Duodenal mucosa (tissue), 2 donors: ENCODE results near the gene CHPF2.
A peak's percentile ranks its signal among the peaks of the same experiment; 100 is the strongest.

Experiments used
- H3K27ac ChIP-seq: one replicate; pipeline ENCODE4 v1.7.0; 2013; ENCODE audit warnings: low read depth, low read length
- H3K27me3 ChIP-seq, 2 donors: one replicate each; pipeline ENCODE4 v1.7.0; 2013; ENCODE audit warnings: low read length in 2 of 2, control low read depth in 1 of 2; ENCODE audit not compliant: insufficient read depth in 2 of 2, control insufficient read depth in 1 of 2
- H3K36me3 ChIP-seq, 2 donors: one replicate each; pipeline ENCODE4 v1.7.0; 2013; ENCODE audit warnings: low read length in 2 of 2, control low read depth in 1 of 2; ENCODE audit not compliant: insufficient read depth in 2 of 2, control insufficient read depth in 1 of 2
- H3K4me1 ChIP-seq, 2 donors: one replicate each; pipeline ENCODE4 v1.7.0; 2013; ENCODE audit warnings: low read length in 2 of 2, control low read depth in 1 of 2; ENCODE audit not compliant: insufficient read depth in 2 of 2, control insufficient read depth in 1 of 2
- H3K4me3 ChIP-seq, 2 donors: one replicate each; pipeline ENCODE4 v1.7.0; 2013; ENCODE audit warnings: low read length in 2 of 2, low read depth in 1 of 2
- H3K9ac ChIP-seq, 2 donors: one replicate each; pipeline ENCODE4 v1.7.0; 2013; ENCODE audit warnings: low read length in 2 of 2, low read depth in 1 of 2
- H3K9me3 ChIP-seq, 2 donors: one replicate each; pipeline ENCODE4 v1.7.0; 2013; ENCODE audit warnings: low read length in 2 of 2, control low read depth in 1 of 2; ENCODE audit not compliant: control insufficient read depth in 1 of 2

Gene CHPF2

GRCh38 chr7:151274936-151275812 lies 42.9 kb downstream of the CHPF2 start:
- H3K27ac ChIP-seq, result no peak overlapping the region
- H3K9me3 ChIP-seq, result no peaks in the 10 kb centered on the region
- no peak overlapping the region for H3K4me3 ChIP-seq
- H3K4me1 ChIP-seq, result peaks cover 3 to 14% of the 10 kb centered on the region in 2 donors
- H3K27me3 ChIP-seq, result peaks cover 5 to 14% of the 10 kb centered on the region in 2 donors
- no peak overlapping the region for H3K9ac ChIP-seq
- no peaks in the 10 kb centered on the region for H3K36me3 ChIP-seq

GRCh38 chr7:151275813-151276577 lies 43.7 kb downstream of the CHPF2 start:
- no peak overlapping the region for H3K9ac ChIP-seq
- H3K4me1 ChIP-seq, result peaks cover 3 to 14% of the 10 kb centered on the region in 2 donors
- no peak overlapping the region for H3K27ac ChIP-seq
- H3K27me3 ChIP-seq, result peaks cover 5 to 15% of the 10 kb centered on the region in 2 donors
- H3K9me3 ChIP-seq, result no peaks in the 10 kb centered on the region
- H3K4me3 ChIP-seq, result no peak overlapping the region
- no peaks in the 10 kb centered on the region for H3K36me3 ChIP-seq

GRCh38 chr7:151276666-151277590 lies 44.6 kb downstream of the CHPF2 start:
- no peaks in the 10 kb centered on the region for H3K9me3 ChIP-seq
- peak overlapping the region; percentile 55 to 69 for H3K4me3 ChIP-seq
- peaks cover 5 to 19% of the 10 kb centered on the region in 2 donors for H3K27me3 ChIP-seq
- no peak overlapping the region for H3K27ac ChIP-seq
- no peaks in the 10 kb centered on the region for H3K36me3 ChIP-seq
- peaks cover 3 to 14% of the 10 kb centered on the region in 2 donors for H3K4me1 ChIP-seq
- H3K9ac ChIP-seq, result peak overlapping the region in 1 of 2 donors; percentile 25

GRCh38 chr7:151277631-151278030 lies 45.3 kb downstream of the CHPF2 start:
- H3K9ac ChIP-seq, result no peak overlapping the region
- H3K27ac ChIP-seq, result no peak overlapping the region

GRCh38 chr7:151278949-151279348 lies 46.7 kb downstream of the CHPF2 start:
- Histone ChIP-seq H3K36me3 (no peaks in the 10 kb centered on the region), H3K27ac (no peak overlapping the region), H3K4me3 (no peak overlapping the region), H3K9me3 (no peaks in the 10 kb centered on the region), H3K27me3 (peaks cover 5 to 21% of the 10 kb centered on the region in 2 donors), H3K9ac (no peak overlapping the region), H3K4me1 (peaks cover 3 to 14% of the 10 kb centered on the region in 2 donors)

More at GRCh38 chr7:151277631-151278030, 45.3 kb downstream of the CHPF2 start:
- H3K4me1 ChIP-seq, result peaks cover 3 to 14% of the 10 kb centered on the region in 2 donors
- H3K36me3 ChIP-seq, result no peaks in the 10 kb centered on the region
- H3K9me3 ChIP-seq, result no peaks in the 10 kb centered on the region
- peak overlapping the region; percentile 55 to 69 for H3K4me3 ChIP-seq
- peaks cover 5 to 21% of the 10 kb centered on the region in 2 donors for H3K27me3 ChIP-seq

- H3K27me3 ChIP-seq, result peaks cover 5 to 21% of the 10 kb centered on the region in 2 donors
- peaks cover 3 to 14% of the 10 kb centered on the region in 2 donors for H3K4me1 ChIP-seq
- H3K4me3 ChIP-seq, result no peak overlapping the region
- no peaks in the 10 kb centered on the region for H3K36me3 ChIP-seq
- no peaks in the 10 kb centered on the region for H3K9me3 ChIP-seq
- no peak overlapping the region for H3K27ac ChIP-seq
- no peak overlapping the region for H3K9ac ChIP-seq
Observed at GRCh38 chr7:151279868-151280267, 47.6 kb downstream of the CHPF2 start.

- Histone ChIP-seq H3K36me3 (no peaks in the 10 kb centered on the region), H3K4me1 (peaks cover 3 to 11% of the 10 kb centered on the region in 2 donors), H3K4me3 (no peak overlapping the region), H3K27me3 (peaks cover 5 to 21% of the 10 kb centered on the region in 2 donors), H3K27ac (no peak overlapping the region), H3K9ac (no peak overlapping the region), H3K9me3 (no peaks in the 10 kb centered on the region)
Observed at GRCh38 chr7:151280388-151281019, 48.2 kb downstream of the CHPF2 start.

GRCh38 chr7:151281686-151282085 lies 49.4 kb downstream of the CHPF2 start:
- Histone ChIP-seq H3K9ac (no peak overlapping the region), H3K27ac (no peak overlapping the region), H3K9me3 (no peaks in the 10 kb centered on the region), H3K4me1 (peaks cover 3 to 5% of the 10 kb centered on the region in 2 donors), H3K36me3 (no peaks in the 10 kb centered on the region), H3K27me3 (peaks cover 5 to 18% of the 10 kb centered on the region in 2 donors), H3K4me3 (no peak overlapping the region)

- Histone ChIP-seq H3K4me3 (no peak overlapping the region), H3K27ac (no peak overlapping the region), H3K27me3 (peaks cover 5 to 18% of the 10 kb centered on the region in 2 donors), H3K4me1 (peaks cover 3 to 4% of the 10 kb centered on the region in 2 donors), H3K36me3 (no peaks in the 10 kb centered on the region), H3K9me3 (no peaks in the 10 kb centered on the region), H3K9ac (no peak overlapping the region)
Observed at GRCh38 chr7:151282111-151282510, 49.8 kb downstream of the CHPF2 start.
